ENCODE data around the gene PMFBP1. TPM values are rescaled to one million over a fixed set of nuclear protein-coding genes. Genes with fewer than 3 reads are reported as not detected.

PMFBP1 gene
- total and polyA plus RNA-seq, 2 of the 4 experiments (the other 2 are of a cell fraction), result under 0.01 TPM; not detected in 1

- H3K23ac ChIP-seq (ENCODE audit: low read depth, low read length), result no peak overlapping the region
- DNase-seq (no peak), ATAC-seq (ENCODE audit: low read depth) (no peak)
- no peaks in the 10 kb centered on the region for H4K20me1 ChIP-seq (ENCODE audit: insufficient read depth, low read length)
- no peaks in the 10 kb centered on the region for H3K9me3 ChIP-seq (ENCODE audit: control insufficient read depth, insufficient read depth, low read length)
- no peak for TF ChIP-seq POLR2A (IDR thresholded peaks at IDR 0.05; ENCODE audit: low read depth, low read length)
- TF ChIP-seq FOS (IDR thresholded peaks at IDR 0.05; ENCODE audit: low read depth, low read length), result no peak
- no peak for TF ChIP-seq BHLHE40 (IDR thresholded peaks at IDR 0.05; ENCODE audit: low read depth, low read length)
- TF ChIP-seq NFE2L2 (IDR thresholded peaks at IDR 0.05; ENCODE audit: low read depth, low read length), result no peak
- TF ChIP-seq RFX5 (IDR thresholded peaks at IDR 0.05; ENCODE audit: low read depth, low read length), result no peak
- no peak for TF ChIP-seq MAZ (IDR thresholded peaks at IDR 0.05; ENCODE audit: borderline replicate concordance, low read depth, low read length)
- no peak for TF ChIP-seq CHD1 (IDR thresholded peaks at IDR 0.05; ENCODE audit: low read depth, low read length)
- H4K91ac ChIP-seq (ENCODE audit: insufficient read depth, low read depth, low read length), result no peak overlapping the region
- no CpG with 5 or more reads among the region's 4 CpGs for WGBS, 2 experiments (ENCODE audit: extremely low coverage in 2 of 2, insufficient read length in 1 of 2)
- no peak overlapping the region for H2AK9ac ChIP-seq (replicated peaks; ENCODE audit: low read depth, low read length, poor library complexity)
- no peak overlapping the region for H3K56ac ChIP-seq (ENCODE audit: extremely low read depth, insufficient read depth, low read length)
- no peaks in the 10 kb centered on the region for H3K79me1 ChIP-seq (ENCODE audit: low read depth in 1 of 2, low read length in 2 of 2)
- BruUV-seq (replicated peaks), result no TSS peak
- no peak overlapping the region for H2BK20ac ChIP-seq (ENCODE audit: low read depth, low read length)
- dilution Hi-C loops (cut with HindIII; ENCODE audit: low sequenced_read_pairs, unreplicated experiment) (no loop called here), in situ Hi-C loops (cut with MboI; ENCODE audit: low sequenced_read_pairs) (no loop called here), intact Hi-C loops (cut with micrococcal nuclease) (no loop called here)
- H2AFZ ChIP-seq (replicated peaks; ENCODE audit: low read length, poor library complexity), result no peak overlapping the region
- no peak overlapping the region for H4K8ac ChIP-seq (ENCODE audit: low read depth in 2 of 2, low read length in 2 of 2)
- no peaks in the 10 kb centered on the region for H3K4me1 ChIP-seq (ENCODE audit: control insufficient read depth, insufficient read depth, low read length)
- no peak overlapping the region for H2BK120ac ChIP-seq (ENCODE audit: low read depth, low read length)
- no peaks in the 10 kb centered on the region for H3K36me3 ChIP-seq (ENCODE audit: control insufficient read depth, insufficient read depth, low read length)
- ChIA-PET POLR2A (ENCODE audit: unreplicated experiment) (no interaction called here), CTCF (interaction anchor here (0.5 kb wide), 1 partner anchor 1517 kb away, joined by 3 read pairs; no protein-coding TSS in a partner anchor)
- H2BK5ac ChIP-seq (ENCODE audit: low read depth, low read length, poor library complexity, severe bottlenecking), result no peak overlapping the region
- H3K27ac ChIP-seq (ENCODE audit: insufficient read depth, low read length), result no peak overlapping the region
- no peaks in the 10 kb centered on the region; the same call in 1 of the 2 replicates for H3K27me3 ChIP-seq (ENCODE audit: control insufficient read depth, insufficient read depth, low read length)
- H3K18ac ChIP-seq (ENCODE audit: low read depth, low read length), result no peak overlapping the region
- H3K4me3 ChIP-seq (ENCODE audit: insufficient read depth, low read depth, low read length), result no peak overlapping the region
- H3K4me2 ChIP-seq (ENCODE audit: low read depth, low read length), result no peak overlapping the region
- H3K9me1 ChIP-seq (ENCODE audit: insufficient read depth, low read length), result no peaks in the 10 kb centered on the region
- no peak overlapping the region for H2AK5ac ChIP-seq (ENCODE audit: low read depth, low read length)
- H3K4ac ChIP-seq (ENCODE audit: low read depth, low read length), result no peak overlapping the region
- no peak overlapping the region for H3K14ac ChIP-seq (replicated peaks; ENCODE audit: low read depth, low read length)
- H2BK15ac ChIP-seq (ENCODE audit: low read depth, low read length), result no peak overlapping the region
- no peak overlapping the region for H3K9ac ChIP-seq (ENCODE audit: low read depth, low read length)
- no peak overlapping the region for H4K5ac ChIP-seq (ENCODE audit: low read depth, low read length)
These were observed 33.8 kb downstream of the PMFBP1 start for GRCh38 chr16:72138064-72138572.

Data from IMR-90 (cell line).